Suprapubic skin (tissue), 4 donors: ENCODE measurements around the gene CACNA1D. TPM values are rescaled to one million over a fixed set of nuclear protein-coding genes. Genes with fewer than 3 reads are reported as not detected.
A peak's percentile ranks its signal among the peaks of the same experiment; 100 is the strongest.

Source experiments
- DNase-seq, 2 donors: peaks; one replicate each; pipeline ENCODE4 v3.0.0-alpha.2; 2019; ENCODE audit warnings: low spot score in 2 of 2
- H3K27ac ChIP-seq: fragments of 200-600 bp; sonication (generic); one replicate; pipeline ENCODE4 v1.5.1; 2019
- H3K27me3 ChIP-seq: fragments of 200-600 bp; sonication (generic); one replicate; pipeline ENCODE4 v1.5.1; 2019
- H3K36me3 ChIP-seq: fragments of 200-600 bp; sonication (generic); one replicate; pipeline ENCODE4 v1.5.1; 2019
- H3K4me1 ChIP-seq: fragments of 200-600 bp; sonication (generic); one replicate; pipeline ENCODE4 v1.5.1; 2019
- H3K4me3 ChIP-seq: fragments of 200-600 bp; sonication (generic); one replicate; pipeline ENCODE4 v1.5.1; 2019; ENCODE audit warnings: mild to moderate bottlenecking
- H3K9me3 ChIP-seq: fragments of 200-600 bp; sonication (generic); one replicate; pipeline ENCODE4 v1.5.1; 2019
- CTCF ChIP-seq, 2 donors: fragments of 200-600 bp in 1 of 2; fragments of 450-650 bp in 1 of 2; sonication (generic) in 1 of 2; IDR thresholded peaks; one replicate each; pipeline ENCODE4 v1.5.1; 2016 to 2019; ENCODE audit warnings: antibody characterized with exemption in 2 of 2, mild to moderate bottlenecking in 1 of 2, moderate library complexity in 1 of 2
- EP300 ChIP-seq: sonication (generic); formaldehyde crosslinking; IDR thresholded peaks from one replicate; pipeline ENCODE4 v1.6.1; 2017; ENCODE audit warnings: antibody characterized with exemption
- POLR2A ChIP-seq, 2 donors: fragments of 450-650 bp; IDR thresholded peaks; one replicate each; pipeline ENCODE4 v1.6.1; 2017; ENCODE audit warnings: antibody characterized with exemption in 2 of 2, mild to moderate bottlenecking in 2 of 2, moderate library complexity in 2 of 2
- POLR2AphosphoS5 ChIP-seq, 3 donors: sonication (generic); formaldehyde crosslinking; IDR thresholded peaks; one replicate each; pipeline ENCODE4 v1.6.1; 2017; ENCODE audit warnings: antibody characterized with exemption in 3 of 3
- WGBS: methylation state at CpG from one replicate; pipeline ENCODE4 v1.1.5; 2018; 5-methylcytosine and 5-hydroxymethylcytosine counted together
- total RNA-seq, 4 donors: library from RNA; depleted of rRNA; stranded (reverse); fragments of >200 nt; gene quantifications; one replicate each; pipeline ENCODE4 v1.1.0, GENCODE V29; 2016

The CACNA1D gene
- total RNA-seq, 4 donors from 2014 or later, result 1.9 to 28.2 (median 6.3) TPM

DNA sequence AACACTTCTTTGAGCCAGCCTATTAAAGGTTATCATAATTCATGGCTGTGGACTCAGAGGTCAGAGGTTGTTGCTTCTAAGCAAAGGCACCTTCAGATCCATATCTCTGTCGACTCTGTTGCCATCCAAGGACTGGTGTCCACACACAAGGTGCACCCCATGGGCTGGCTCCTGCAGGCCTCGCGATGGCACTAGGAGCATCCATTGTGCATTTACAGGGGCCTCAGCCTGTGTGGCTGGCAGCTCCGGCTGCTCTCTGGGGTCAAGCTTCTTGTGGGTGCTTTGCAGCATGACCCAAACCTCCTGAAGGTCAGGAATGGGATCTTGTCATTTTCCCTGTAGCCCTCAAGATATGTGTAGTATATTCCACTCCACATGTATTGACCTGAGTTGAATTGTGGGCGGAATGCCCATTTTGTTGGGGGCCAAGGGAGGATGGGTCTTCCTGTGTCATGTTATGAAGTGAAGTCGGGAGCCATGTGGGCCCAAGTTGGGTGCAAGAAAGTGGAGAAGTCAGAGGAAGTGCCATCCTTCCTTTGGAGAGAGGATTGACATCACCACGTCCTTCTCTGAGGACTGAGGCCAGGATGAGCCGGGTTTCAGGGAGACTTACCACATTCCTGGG, 308.0 kb downstream of the CACNA1D start:
- H3K9me3 ChIP-seq, result no peaks in the 10 kb centered on the region
- TF ChIP-seq POLR2AphosphoS5 (IDR thresholded peaks at IDR 0.05), result no peak
- no peak for TF ChIP-seq EP300
- TF ChIP-seq POLR2A (IDR thresholded peaks at IDR 0.05), result no peak
- no peak overlapping the region for H3K4me3 ChIP-seq
- peaks cover 15% of the 10 kb centered on the region for H3K4me1 ChIP-seq
- no peaks in the 10 kb centered on the region for H3K27me3 ChIP-seq
- no peak for DNase-seq
- no peaks in the 10 kb centered on the region for H3K36me3 ChIP-seq
- WGBS, result 72% methylated on average over 4 of the region's 8 CpGs
- no peak overlapping the region for H3K27ac ChIP-seq

GRCh38 chr3:53803124-53803815, 308.9 kb downstream of the CACNA1D start:
- peak in 1 of 2 donors; percentile 60 for DNase-seq
- no peak for TF ChIP-seq POLR2A (IDR thresholded peaks at IDR 0.05)
- no peak for TF ChIP-seq EP300
- TF ChIP-seq POLR2AphosphoS5 (IDR thresholded peaks at IDR 0.05), result no peak
- TF ChIP-seq CTCF (IDR thresholded peaks at IDR 0.05), result no peak
- Histone ChIP-seq H3K36me3 (no peaks in the 10 kb centered on the region), H3K9me3 (no peaks in the 10 kb centered on the region), H3K27me3 (no peaks in the 10 kb centered on the region), H3K4me3 (no peak overlapping the region), H3K27ac (no peak overlapping the region), H3K4me1 (peaks cover 15% of the 10 kb centered on the region)
- WGBS, result 96% methylated on average over 12 of the region's 18 CpGs

GRCh38 chr3:53803816-53804695, 309.6 kb downstream of the CACNA1D start:
- WGBS, result 78% methylated on average over 19 of the region's 20 CpGs
- H3K36me3 ChIP-seq, result no peaks in the 10 kb centered on the region
- TF ChIP-seq EP300, result no peak
- TF ChIP-seq POLR2A (IDR thresholded peaks at IDR 0.05), result no peak
- TF ChIP-seq POLR2AphosphoS5 (IDR thresholded peaks at IDR 0.05), result no peak
- TF ChIP-seq CTCF (IDR thresholded peaks at IDR 0.05), result no peak
- peak in 1 of 2 donors; percentile 59 for DNase-seq
- H3K4me1 ChIP-seq, result peaks cover 15% of the 10 kb centered on the region
- H3K27ac ChIP-seq, result no peak overlapping the region
- no peaks in the 10 kb centered on the region for H3K9me3 ChIP-seq
- H3K27me3 ChIP-seq, result no peaks in the 10 kb centered on the region
- H3K4me3 ChIP-seq, result no peak overlapping the region

DNA sequence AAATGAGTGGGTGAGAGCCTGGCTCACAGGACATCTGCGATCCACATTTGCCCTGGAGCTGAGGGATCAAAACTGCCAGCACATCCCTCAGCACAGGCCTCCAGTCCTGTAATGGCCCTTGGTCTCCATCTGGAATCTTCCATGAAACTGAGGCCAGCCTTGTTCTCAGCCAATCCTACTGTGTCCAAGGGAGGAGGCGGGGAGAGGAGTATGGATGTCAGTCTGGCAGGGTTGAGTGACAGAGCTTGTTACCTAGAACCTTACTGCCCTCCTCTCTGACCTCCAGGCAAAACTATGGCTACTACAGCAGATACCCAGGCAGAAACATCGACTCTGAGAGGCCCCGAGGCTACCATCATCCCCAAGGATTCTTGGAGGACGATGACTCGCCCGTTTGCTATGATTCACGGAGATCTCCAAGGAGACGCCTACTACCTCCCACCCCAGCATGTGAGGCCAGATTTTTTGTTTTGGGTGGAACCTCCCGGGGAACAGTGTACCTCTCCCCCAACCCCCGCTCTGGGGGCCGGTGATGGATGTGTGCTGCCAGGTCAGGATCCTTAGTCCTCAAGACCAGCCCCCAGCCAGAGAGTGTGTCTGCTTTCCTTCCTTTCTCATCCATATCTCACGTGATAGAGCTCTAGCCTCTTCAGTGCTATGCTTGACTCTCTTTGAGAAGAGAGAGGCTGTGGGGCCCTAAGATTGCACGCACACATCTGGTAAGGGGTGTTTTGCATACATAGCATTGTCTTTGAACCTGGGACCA, 310.5 kb downstream of the CACNA1D start:
- peaks cover 12% of the 10 kb centered on the region for H3K4me1 ChIP-seq
- no peaks in the 10 kb centered on the region for H3K9me3 ChIP-seq
- no peak overlapping the region for H3K4me3 ChIP-seq
- no peaks in the 10 kb centered on the region for H3K27me3 ChIP-seq
- WGBS, result 51% methylated on average over 10 of the region's 14 CpGs
- no peaks in the 10 kb centered on the region for H3K36me3 ChIP-seq
- TF ChIP-seq EP300 (no peak), POLR2A (IDR thresholded peaks at IDR 0.05) (no peak), CTCF (IDR thresholded peaks at IDR 0.05) (no peak), POLR2AphosphoS5 (IDR thresholded peaks at IDR 0.05) (no peak)
- H3K27ac ChIP-seq, result no peak overlapping the region
- peak in 1 of 2 donors; percentile 53 for DNase-seq

GRCh38 chr3:53805463-53806159, 311.2 kb downstream of the CACNA1D start:
- Histone ChIP-seq H3K4me1 (peaks cover 7% of the 10 kb centered on the region), H3K9me3 (no peaks in the 10 kb centered on the region), H3K36me3 (no peaks in the 10 kb centered on the region), H3K27ac (no peak overlapping the region), H3K27me3 (no peaks in the 10 kb centered on the region), H3K4me3 (no peak overlapping the region)
- no peak for TF ChIP-seq POLR2A (IDR thresholded peaks at IDR 0.05)
- no peak for TF ChIP-seq POLR2AphosphoS5 (IDR thresholded peaks at IDR 0.05)
- no peak for TF ChIP-seq EP300
- no peak for TF ChIP-seq CTCF (IDR thresholded peaks at IDR 0.05)
- DNase-seq, result no peak
- 85% methylated on average over 4 of the region's 4 CpGs for WGBS
